ENCODE measurements around the gene ANKMY1.

ANKMY1 gene

DNA sequence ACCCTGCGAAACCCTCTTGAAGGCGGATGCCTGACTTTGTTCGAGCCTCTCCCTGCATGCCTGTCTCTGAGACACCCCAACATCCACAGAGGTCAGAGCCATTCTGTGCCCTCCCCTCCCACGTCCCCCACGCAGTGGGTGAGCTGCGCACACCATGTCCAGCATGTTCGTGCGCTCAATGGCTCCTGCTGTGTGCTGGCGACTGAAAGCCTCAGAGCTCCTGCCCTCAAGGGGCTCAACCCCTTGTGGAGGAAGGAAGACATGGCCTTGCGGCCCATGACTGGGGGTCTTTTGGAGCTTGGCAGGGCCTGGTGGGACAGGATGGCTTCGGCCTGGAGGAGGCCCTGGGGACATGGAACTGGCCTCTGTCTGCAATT is 45.7 kb downstream of the ANKMY1 start:
- no peak for DNase-seq (ENCODE audit: low read depth)
- no peak overlapping the region for H3K4me3 ChIP-seq (ENCODE audit: low read depth, low read length)
- TF ChIP-seq, protein P1, sequence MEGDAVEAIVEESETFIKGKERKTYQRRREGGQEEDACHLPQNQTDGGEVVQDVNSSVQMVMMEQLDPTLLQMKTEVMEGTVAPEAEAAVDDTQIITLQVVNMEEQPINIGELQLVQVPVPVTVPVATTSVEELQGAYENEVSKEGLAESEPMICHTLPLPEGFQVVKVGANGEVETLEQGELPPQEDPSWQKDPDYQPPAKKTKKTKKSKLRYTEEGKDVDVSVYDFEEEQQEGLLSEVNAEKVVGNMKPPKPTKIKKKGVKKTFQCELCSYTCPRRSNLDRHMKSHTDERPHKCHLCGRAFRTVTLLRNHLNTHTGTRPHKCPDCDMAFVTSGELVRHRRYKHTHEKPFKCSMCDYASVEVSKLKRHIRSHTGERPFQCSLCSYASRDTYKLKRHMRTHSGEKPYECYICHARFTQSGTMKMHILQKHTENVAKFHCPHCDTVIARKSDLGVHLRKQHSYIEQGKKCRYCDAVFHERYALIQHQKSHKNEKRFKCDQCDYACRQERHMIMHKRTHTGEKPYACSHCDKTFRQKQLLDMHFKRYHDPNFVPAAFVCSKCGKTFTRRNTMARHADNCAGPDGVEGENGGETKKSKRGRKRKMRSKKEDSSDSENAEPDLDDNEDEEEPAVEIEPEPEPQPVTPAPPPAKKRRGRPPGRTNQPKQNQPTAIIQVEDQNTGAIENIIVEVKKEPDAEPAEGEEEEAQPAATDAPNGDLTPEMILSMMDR (IDR thresholded peaks at IDR 0.05; ENCODE audit: insufficient read depth, low read depth, low read length, missing control alignments): no peak

DNA sequence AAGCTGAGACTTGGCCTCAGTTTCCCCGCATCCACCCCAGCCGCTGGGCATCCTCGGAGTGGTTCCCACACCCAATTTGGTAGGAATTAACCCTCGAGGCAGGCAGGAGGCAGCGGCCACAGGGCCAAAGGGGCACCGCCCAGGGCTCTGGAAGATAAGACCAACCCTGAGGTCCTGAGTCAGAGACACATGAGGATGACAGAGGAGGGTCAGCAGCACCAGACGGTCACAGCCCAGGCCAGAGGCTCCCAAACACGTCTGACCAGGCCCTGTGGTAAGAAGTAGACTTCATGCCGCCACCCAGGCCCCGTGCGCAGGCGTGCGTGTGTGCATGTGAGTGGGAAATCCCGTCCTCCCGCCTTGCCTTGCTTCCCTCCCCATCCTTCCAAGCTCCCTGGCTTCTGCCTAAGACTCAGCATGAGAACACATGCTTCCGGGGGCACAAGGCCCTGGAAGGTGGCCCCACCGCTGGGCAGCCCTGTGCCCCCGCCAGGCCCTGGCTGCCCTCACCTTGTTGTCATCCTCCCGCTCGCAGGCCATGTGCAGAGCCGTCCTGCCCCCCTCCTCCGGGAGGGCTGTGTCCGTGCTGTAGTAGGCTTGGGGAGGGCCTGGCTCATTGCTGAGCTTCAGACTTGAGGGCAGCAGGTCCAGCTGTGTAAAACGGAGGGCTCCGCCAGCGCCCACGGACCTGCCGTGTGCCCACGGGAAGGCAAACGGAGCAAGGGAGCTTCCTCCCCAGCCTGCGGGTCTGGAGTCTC is 46.3 kb downstream of the ANKMY1 start:
- no peak overlapping the region for H3K4me3 ChIP-seq (ENCODE audit: low read depth, low read length)
- no peak for DNase-seq (ENCODE audit: low read depth)
- TF ChIP-seq, protein P1 (IDR thresholded peaks at IDR 0.05; ENCODE audit: insufficient read depth, low read depth, low read length, missing control alignments): no peak

DNA sequence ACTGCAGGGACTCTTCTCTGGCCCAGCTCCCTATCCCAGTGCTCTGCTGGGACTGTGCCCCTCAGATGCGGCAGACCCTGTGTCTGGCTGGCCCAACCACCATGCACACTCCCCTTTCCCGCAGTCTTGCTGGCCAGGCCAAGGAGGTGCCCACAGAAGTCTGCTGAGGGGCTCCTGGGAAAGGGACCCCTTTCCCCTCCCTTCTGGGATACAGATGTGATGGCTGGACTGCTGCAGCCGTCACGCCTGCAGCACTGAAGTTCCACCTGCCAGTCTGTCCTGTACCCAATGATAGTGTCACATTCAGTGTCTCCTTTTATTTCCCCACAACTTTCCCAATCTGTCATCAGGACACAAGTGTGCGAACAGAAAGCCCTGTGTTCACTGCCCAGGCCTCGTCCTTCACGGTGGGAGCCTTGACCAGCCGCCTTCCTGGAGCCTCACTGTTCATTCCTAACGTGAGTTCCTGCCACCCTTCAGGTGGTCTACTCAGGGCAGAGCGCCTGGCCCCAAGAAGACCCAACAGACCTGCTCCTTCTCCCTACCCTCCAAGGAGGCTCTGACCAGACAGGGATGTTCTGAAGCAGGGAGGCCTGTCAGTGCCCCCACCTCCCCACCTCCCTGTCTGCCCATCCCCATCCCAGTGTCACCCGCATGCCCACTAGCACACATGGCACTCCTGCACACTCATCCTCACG is 47.1 kb downstream of the ANKMY1 start:
- TF ChIP-seq, protein P1 (IDR thresholded peaks at IDR 0.05; ENCODE audit: insufficient read depth, low read depth, low read length, missing control alignments): no peak
- no peak for DNase-seq (ENCODE audit: low read depth)
- H3K4me3 ChIP-seq (ENCODE audit: low read depth, low read length): no peak overlapping the region

DNA sequence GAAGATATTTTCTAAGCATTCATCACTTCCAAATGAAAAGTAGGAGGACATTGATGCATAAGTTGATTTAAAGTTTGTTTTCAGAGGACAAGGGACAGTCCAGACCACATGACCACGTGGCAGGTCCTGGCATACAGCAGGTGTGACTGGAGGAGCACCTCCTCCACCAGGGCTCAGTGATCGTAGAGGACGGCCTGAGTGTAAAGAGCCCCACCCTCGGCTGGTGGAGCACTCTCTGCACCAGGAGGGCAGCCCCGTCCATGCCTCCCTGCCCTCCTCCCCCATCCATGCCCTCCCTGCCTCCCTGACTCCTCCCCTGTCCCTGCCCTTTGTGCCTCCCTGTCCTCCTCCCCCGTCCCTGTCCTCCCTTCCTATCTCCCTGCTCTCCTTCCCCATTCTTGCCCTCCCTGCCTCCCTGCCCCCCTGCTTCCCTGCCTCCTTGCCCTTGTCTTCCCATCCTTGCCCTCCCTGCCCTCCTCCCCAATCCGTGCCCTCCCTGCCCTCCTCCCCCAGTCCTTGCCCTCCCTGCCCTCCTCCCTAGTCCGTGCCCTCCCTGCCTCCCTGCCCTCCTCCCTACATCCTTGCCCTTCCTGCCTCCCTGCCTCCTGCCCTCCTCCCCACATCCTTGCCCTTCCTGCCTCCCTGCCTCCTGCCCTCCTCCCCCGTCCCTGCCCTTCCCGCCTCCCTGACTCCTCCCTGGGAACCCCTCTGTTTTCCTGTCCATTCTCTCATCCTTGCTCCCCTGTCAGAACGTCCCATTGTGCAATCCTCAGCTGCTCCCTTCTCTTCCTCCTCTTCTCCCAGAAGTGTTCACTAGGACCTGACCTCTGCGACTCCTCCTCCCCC is 47.9 kb downstream of the ANKMY1 start:
- TF ChIP-seq, protein P1 (IDR thresholded peaks at IDR 0.05; ENCODE audit: insufficient read depth, low read depth, low read length, missing control alignments): no peak
- DNase-seq (ENCODE audit: low read depth): no peak
- H3K4me3 ChIP-seq (ENCODE audit: low read depth, low read length): no peak overlapping the region

DNA sequence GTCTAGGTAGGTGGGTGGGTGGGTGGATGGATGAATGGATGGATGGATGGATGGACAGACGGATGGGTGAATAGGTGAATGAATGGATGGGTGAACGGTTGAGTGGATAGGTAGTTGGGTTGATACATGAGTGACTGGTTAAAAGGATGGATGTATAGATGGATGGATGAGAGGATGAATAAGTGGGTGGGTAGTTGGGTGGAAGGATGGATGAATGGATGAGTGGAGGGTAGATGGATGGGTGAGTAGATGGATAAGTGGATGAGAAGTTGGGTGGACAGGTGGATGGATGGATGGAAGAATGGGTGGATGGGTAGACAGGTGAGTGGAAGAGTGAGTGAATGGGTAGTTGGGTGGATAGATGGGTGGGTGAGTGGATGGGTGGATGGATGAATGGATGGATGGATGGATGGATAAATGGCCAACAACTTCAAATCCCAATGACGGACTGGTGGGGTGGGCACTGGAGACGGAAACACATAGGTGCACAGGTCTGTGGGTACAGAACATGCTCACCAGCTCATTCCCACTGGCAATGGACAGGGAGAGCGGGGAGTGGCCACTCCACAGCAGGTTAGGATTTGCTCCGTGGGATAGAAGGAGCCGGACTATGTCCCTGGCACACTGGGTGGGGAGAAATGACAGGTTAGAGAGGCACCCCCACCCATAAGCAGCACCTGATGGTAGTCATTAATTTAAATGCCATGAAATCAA is 48.8 kb downstream of the ANKMY1 start:
- TF ChIP-seq, protein P1 (IDR thresholded peaks at IDR 0.05; ENCODE audit: insufficient read depth, low read depth, low read length, missing control alignments): no peak
- DNase-seq (ENCODE audit: low read depth): no peak

DNA sequence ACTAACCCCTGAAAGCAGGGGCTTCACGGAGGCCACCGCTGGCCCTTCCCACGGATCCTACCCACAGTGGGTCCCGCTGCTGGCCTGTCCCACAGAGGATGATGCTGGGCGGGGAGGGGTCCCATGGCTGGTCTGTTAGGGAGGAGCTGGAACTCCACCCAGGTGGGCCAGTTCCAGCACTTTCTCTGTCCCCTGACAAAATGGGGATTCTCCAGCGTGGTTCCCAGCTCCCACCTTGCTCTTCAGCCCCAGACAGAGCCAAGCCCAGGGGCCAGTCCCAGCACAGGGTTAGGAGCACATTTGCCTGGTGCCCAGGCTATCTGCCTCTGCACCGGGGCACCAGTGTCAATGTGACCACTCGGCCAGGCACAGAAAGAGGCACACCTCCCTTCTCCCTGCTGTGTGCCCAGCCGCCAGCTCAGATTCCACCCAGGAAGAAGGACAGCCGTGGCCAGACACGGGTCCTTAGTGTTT is 50.0 kb downstream of the ANKMY1 start:
- no peak for DNase-seq (ENCODE audit: low read depth)
- TF ChIP-seq, protein P1 (IDR thresholded peaks at IDR 0.05; ENCODE audit: insufficient read depth, low read depth, low read length, missing control alignments): no peak
- no peak overlapping the region for H3K4me3 ChIP-seq (ENCODE audit: low read depth, low read length)

More for the DNA sequence above, 48.8 kb downstream of the ANKMY1 start:
- H3K4me3 ChIP-seq (ENCODE audit: low read depth, low read length): no peak overlapping the region
